Measurements from ENCODE around the gene CSF2RB. TPM values are rescaled to one million over a fixed set of nuclear protein-coding genes. Genes with fewer than 3 reads are reported as not detected.
A peak's percentile ranks its signal among the peaks of the same experiment; 100 is the strongest.

Gene CSF2RB
- total RNA-seq, 1 donor from 2014 or later, result not detected

DNA sequence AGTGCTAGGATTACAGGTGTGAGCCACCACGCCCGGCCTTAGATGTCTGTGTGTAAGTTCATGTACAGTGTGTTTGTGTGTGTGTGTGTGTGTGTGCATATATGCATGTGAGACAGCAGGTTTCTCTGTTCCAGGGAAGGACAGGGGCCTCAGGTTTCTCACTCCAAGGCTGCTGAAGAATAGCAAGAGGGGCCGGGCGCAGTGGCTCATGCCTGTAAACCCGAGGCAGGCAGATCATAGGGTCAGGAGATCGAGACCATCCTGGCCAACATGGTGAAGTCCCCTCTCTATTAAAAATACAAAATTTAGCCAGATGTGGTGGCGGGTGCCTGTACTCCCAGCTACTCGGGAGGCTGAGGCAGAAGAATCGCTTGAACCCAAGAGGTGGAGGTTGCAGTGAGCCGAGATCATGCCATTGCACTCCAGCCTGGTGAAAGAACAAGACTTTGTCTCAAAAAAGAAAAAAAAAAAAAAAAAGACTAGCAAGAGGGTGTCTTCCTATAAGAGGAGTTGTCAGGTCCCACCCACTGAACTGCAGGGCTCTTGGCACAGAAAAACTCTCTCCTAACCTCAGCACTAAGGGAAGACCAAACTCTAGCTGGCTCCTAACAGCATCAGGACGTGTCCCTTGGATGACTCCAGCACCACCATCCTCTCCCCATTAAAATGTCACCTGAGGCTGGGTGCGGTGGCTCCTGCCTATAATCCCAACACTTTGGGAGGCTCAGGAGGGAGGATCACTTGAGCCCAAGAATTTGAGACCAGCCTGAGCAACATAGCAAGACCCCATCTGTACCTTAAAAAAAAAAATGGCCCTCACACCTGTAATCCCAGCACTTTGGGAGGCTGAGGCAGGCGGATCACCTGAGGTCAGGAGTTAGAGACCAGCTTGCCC, 65.8 kb downstream of the CSF2RB start:
- no peaks in the 10 kb centered on the region for H3K36me3 Mint-ChIP-seq (ENCODE audit: low read depth)
- DNase-seq (ENCODE audit: low read depth, low spot score), result no peak
- H3K4me1 Mint-ChIP-seq, result peaks cover 15% of the 10 kb centered on the region
- no peaks in the 10 kb centered on the region for H3K9me3 Mint-ChIP-seq
- H3K27me3 Mint-ChIP-seq (ENCODE audit: low read depth), result peaks cover 28% of the 10 kb centered on the region
- TF ChIP-seq, protein P1, sequence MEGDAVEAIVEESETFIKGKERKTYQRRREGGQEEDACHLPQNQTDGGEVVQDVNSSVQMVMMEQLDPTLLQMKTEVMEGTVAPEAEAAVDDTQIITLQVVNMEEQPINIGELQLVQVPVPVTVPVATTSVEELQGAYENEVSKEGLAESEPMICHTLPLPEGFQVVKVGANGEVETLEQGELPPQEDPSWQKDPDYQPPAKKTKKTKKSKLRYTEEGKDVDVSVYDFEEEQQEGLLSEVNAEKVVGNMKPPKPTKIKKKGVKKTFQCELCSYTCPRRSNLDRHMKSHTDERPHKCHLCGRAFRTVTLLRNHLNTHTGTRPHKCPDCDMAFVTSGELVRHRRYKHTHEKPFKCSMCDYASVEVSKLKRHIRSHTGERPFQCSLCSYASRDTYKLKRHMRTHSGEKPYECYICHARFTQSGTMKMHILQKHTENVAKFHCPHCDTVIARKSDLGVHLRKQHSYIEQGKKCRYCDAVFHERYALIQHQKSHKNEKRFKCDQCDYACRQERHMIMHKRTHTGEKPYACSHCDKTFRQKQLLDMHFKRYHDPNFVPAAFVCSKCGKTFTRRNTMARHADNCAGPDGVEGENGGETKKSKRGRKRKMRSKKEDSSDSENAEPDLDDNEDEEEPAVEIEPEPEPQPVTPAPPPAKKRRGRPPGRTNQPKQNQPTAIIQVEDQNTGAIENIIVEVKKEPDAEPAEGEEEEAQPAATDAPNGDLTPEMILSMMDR (conservative IDR thresholded peaks at IDR 0.05), result no peak
- no peak overlapping the region for H3K27ac Mint-ChIP-seq (ENCODE audit: unreplicated experiment)
- H3K4me3 Mint-ChIP-seq, result no peak overlapping the region

DNA sequence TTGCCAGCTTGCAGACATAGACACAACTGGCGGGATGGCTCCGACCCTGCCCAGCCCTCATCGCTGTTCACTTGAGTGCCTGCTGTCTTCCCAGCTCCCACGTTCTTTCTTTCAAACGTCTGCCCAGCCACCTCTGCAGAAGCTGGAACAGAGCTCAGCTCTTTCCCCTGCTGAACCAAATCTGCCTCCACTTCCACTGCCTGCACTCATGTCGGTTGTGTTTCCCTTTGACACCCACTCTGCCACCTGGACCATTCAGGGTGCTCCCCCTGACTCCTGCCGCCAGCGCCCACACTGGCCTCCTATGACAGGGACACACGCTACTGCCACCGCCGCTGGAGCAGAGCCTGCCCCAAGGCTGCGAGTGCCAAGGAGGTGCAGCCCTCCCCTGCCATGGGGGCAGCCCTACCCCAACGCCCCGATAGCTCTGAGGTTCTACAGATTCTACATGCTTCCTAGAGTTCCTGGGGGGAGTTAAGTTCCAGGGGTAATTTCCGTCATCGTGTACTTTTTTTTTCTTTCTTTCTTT, 67.9 kb downstream of the CSF2RB start:
- Mint-ChIP-seq H3K27ac (ENCODE audit: unreplicated experiment) (no peak overlapping the region), H3K36me3 (ENCODE audit: low read depth) (no peaks in the 10 kb centered on the region), H3K4me3 (no peak overlapping the region), H3K9me3 (peaks cover 11% of the 10 kb centered on the region), H3K4me1 (peaks cover 15% of the 10 kb centered on the region), H3K27me3 (ENCODE audit: low read depth) (peaks cover 20% of the 10 kb centered on the region)
- TF ChIP-seq, protein P1 (conservative IDR thresholded peaks at IDR 0.05), result no peak
- no peak for DNase-seq (ENCODE audit: low read depth, low spot score)

DNA sequence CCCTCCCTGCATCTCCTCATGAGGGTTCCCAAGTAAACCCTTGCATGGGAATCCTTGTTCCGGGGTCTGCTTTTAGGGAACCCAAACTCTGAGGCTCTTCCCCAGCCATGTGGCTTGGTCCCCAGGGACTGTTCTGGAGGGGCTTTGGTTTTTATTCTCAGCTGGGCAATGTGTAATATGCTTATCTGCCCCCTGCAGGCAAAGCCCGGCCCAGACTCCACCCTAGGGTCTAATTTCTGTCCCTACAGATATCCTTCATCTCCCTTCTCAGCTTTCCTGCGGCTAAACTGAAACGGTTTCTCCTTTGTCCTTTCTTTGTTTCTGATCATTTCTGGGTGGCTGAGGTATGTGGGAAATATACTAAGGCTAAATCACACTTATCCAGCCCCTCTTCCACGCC, 68.7 kb downstream of the CSF2RB start:
- Mint-ChIP-seq H3K9me3 (peaks cover 12% of the 10 kb centered on the region), H3K4me1 (peaks cover 15% of the 10 kb centered on the region), H3K27ac (ENCODE audit: unreplicated experiment) (no peak overlapping the region), H3K4me3 (peak overlapping the region; percentile 38), H3K36me3 (ENCODE audit: low read depth) (no peaks in the 10 kb centered on the region), H3K27me3 (ENCODE audit: low read depth) (peaks cover 18% of the 10 kb centered on the region)
- TF ChIP-seq, protein P1 (conservative IDR thresholded peaks at IDR 0.05), result peak; percentile 25
- DNase-seq (ENCODE audit: low read depth, low spot score), result no peak

DNA sequence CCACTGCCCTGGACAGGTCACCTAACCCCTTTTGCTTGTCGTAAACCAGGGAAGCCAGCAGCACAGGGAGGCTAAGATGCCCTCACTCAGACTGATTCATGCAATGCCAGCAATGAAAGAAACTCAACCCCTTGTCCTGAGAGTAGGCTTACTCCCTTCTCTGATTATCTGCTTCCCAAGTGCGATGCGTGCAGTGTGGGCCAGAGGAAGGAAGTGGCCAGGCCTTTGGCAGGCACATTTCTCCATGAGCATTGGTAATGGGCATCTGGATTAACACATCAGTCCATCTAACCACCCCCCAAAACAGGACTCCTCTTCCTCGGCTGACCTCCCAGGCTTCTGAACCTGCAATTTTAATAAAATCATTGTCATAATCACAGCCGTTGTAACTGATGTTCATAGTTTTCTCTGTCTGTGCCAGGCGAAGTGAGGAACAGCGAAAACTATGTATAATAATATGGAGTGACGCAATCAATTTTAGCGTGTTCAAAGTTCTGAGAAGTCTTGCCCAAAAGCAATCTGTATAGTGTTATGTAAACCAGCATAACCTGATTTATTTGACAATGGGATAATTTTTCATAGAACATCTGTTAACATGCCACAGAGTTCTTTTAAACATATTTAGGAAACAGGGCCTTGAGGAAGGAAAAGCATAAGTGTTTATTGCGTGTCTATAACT, 71.9 kb downstream of the CSF2RB start:
- peaks cover 37% of the 10 kb centered on the region for H3K27me3 Mint-ChIP-seq (ENCODE audit: low read depth)
- peaks cover 12% of the 10 kb centered on the region for H3K9me3 Mint-ChIP-seq
- no peak overlapping the region for H3K27ac Mint-ChIP-seq (ENCODE audit: unreplicated experiment)
- H3K4me3 Mint-ChIP-seq, result no peak overlapping the region
- H3K36me3 Mint-ChIP-seq (ENCODE audit: low read depth), result no peaks in the 10 kb centered on the region
- no peak for DNase-seq (ENCODE audit: low read depth, low spot score)
- TF ChIP-seq, protein P1 (conservative IDR thresholded peaks at IDR 0.05), result no peak
- H3K4me1 Mint-ChIP-seq, result peaks cover 6% of the 10 kb centered on the region

DNA sequence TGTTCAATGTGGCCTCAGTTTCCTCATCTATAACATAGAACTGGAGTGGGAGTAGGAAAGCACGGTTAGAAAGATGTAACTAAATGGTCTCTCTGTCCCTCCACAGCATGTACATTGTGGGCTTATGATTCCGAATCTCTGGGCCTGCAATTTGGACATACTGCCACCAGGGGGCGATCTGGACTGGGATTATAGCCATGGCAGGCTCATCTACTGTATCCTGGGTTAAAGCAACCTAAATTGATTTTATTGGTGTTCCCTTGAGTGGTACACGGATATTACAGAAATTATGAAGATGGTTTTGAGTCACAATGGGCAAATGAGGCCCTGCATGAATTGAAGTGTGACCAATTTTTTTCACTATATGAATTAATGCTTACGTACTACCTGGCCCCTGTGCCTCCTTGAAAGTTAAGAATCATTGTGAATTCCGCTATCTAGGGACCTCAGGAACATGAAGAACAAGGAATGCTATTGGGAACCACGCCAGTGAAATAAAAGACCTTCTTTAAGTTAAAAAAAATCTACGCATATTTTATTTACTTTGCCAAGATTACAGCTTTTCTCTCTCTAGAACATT, 72.9 kb downstream of the CSF2RB start:
- Mint-ChIP-seq H3K4me3 (no peak overlapping the region), H3K9me3 (peaks cover 12% of the 10 kb centered on the region), H3K4me1 (peaks cover under 1% of the 10 kb centered on the region), H3K36me3 (ENCODE audit: low read depth) (no peaks in the 10 kb centered on the region), H3K27ac (ENCODE audit: unreplicated experiment) (no peak overlapping the region), H3K27me3 (ENCODE audit: low read depth) (peaks cover 43% of the 10 kb centered on the region)
- TF ChIP-seq, protein P1 (conservative IDR thresholded peaks at IDR 0.05), result peak; percentile 74
- DNase-seq (ENCODE audit: low read depth, low spot score), result peak; percentile 31

Data from neural crest cell (in vitro differentiated cells).